ENCODE results near the gene TMEM140.

DNA sequence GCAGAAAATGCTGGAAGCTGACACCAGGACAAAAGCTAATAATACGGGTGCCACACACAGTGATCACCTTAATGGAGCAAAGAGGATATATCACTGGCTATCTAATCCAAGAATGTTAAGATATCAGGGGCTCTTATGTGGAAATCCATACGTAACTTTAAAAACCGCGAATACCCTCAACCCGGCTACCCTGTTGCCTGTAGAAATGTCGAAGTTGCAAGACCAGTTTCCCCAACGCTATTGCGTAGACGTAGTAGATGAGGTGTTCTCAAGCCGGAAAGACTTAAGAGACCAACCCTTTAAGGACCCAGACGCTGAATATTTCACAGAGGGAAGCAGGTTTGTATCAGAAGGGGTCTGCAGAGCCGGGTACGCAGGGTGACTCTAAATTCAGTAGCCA lies 30.5 kb downstream of the TMEM140 start:
- TF ChIP-seq, protein P1, sequence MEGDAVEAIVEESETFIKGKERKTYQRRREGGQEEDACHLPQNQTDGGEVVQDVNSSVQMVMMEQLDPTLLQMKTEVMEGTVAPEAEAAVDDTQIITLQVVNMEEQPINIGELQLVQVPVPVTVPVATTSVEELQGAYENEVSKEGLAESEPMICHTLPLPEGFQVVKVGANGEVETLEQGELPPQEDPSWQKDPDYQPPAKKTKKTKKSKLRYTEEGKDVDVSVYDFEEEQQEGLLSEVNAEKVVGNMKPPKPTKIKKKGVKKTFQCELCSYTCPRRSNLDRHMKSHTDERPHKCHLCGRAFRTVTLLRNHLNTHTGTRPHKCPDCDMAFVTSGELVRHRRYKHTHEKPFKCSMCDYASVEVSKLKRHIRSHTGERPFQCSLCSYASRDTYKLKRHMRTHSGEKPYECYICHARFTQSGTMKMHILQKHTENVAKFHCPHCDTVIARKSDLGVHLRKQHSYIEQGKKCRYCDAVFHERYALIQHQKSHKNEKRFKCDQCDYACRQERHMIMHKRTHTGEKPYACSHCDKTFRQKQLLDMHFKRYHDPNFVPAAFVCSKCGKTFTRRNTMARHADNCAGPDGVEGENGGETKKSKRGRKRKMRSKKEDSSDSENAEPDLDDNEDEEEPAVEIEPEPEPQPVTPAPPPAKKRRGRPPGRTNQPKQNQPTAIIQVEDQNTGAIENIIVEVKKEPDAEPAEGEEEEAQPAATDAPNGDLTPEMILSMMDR (IDR thresholded peaks at IDR 0.05) = no peak
- TF ChIP-seq POLR2A (IDR thresholded peaks at IDR 0.05) = no peak
